Astrocyte (in vitro differentiated cells and primary cell): ENCODE data around the gene RTN3.
"Not testable (repeated sequence)": the region's sequence is repeated elsewhere in the genome, so short reads cannot be mapped to it uniquely, and the experiment has no call there.

ENCODE experiments used
- EZH2 ChIP-seq: IDR thresholded peaks from 2 replicates; pipeline ENCODE4 v1.6.1; 2012; ENCODE audit warnings: mild to moderate bottlenecking, low read length, inconsistent platforms; ENCODE audit not compliant: insufficient read depth
- TF ChIP-seq, protein P1 (sequence below): IDR thresholded peaks from 2 replicates; pipeline ENCODE4 v1.5.1; 2011; ENCODE audit warnings: low read depth, mild to moderate bottlenecking, inconsistent platforms, low read length, moderate library complexity; ENCODE audit not compliant: insufficient read depth

- TF ChIP-seq, protein P1, sequence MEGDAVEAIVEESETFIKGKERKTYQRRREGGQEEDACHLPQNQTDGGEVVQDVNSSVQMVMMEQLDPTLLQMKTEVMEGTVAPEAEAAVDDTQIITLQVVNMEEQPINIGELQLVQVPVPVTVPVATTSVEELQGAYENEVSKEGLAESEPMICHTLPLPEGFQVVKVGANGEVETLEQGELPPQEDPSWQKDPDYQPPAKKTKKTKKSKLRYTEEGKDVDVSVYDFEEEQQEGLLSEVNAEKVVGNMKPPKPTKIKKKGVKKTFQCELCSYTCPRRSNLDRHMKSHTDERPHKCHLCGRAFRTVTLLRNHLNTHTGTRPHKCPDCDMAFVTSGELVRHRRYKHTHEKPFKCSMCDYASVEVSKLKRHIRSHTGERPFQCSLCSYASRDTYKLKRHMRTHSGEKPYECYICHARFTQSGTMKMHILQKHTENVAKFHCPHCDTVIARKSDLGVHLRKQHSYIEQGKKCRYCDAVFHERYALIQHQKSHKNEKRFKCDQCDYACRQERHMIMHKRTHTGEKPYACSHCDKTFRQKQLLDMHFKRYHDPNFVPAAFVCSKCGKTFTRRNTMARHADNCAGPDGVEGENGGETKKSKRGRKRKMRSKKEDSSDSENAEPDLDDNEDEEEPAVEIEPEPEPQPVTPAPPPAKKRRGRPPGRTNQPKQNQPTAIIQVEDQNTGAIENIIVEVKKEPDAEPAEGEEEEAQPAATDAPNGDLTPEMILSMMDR = not testable (repeated sequence)
- not testable (repeated sequence) for TF ChIP-seq EZH2
Observed at GRCh38 chr11:63638436-63638835, 42.9 kb upstream of the RTN3 start.
